Measurements from ENCODE around the gene POLR1C.
A peak's percentile ranks its signal among the peaks of the same experiment; 100 is the strongest.
"Not testable (repeated sequence)": the region's sequence is repeated elsewhere in the genome, so short reads cannot be mapped to it uniquely, and the experiment has no call there.

Gene POLR1C

DNA sequence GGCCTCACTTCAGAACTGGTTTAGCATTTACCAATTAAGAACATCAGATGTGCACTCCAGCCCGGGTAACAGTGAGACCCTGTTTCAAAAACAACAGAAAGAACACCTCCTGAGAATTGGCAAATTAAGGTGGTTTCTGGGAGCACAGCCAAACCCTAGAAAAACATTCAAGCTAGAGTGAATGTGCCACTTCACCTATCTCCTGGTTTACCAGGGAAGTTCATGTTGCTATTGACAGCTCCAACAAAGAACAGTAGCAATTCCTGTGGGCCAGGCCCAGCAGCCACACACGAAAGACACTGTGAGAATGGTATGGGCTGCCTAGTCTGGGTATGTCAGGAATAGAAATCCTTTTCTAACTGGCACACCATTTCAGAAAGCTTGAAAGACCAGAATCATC is 4.9 kb downstream of the POLR1C start:
- TF ChIP-seq, protein P1, sequence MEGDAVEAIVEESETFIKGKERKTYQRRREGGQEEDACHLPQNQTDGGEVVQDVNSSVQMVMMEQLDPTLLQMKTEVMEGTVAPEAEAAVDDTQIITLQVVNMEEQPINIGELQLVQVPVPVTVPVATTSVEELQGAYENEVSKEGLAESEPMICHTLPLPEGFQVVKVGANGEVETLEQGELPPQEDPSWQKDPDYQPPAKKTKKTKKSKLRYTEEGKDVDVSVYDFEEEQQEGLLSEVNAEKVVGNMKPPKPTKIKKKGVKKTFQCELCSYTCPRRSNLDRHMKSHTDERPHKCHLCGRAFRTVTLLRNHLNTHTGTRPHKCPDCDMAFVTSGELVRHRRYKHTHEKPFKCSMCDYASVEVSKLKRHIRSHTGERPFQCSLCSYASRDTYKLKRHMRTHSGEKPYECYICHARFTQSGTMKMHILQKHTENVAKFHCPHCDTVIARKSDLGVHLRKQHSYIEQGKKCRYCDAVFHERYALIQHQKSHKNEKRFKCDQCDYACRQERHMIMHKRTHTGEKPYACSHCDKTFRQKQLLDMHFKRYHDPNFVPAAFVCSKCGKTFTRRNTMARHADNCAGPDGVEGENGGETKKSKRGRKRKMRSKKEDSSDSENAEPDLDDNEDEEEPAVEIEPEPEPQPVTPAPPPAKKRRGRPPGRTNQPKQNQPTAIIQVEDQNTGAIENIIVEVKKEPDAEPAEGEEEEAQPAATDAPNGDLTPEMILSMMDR (IDR thresholded peaks at IDR 0.05; ENCODE audit: control insufficient read depth, extremely low read depth, insufficient read depth), result no peak
- DNase-seq (ENCODE audit: low read depth), result no peak
- no peak overlapping the region for H3K4me3 ChIP-seq (ENCODE audit: low read depth, low read length)

DNA sequence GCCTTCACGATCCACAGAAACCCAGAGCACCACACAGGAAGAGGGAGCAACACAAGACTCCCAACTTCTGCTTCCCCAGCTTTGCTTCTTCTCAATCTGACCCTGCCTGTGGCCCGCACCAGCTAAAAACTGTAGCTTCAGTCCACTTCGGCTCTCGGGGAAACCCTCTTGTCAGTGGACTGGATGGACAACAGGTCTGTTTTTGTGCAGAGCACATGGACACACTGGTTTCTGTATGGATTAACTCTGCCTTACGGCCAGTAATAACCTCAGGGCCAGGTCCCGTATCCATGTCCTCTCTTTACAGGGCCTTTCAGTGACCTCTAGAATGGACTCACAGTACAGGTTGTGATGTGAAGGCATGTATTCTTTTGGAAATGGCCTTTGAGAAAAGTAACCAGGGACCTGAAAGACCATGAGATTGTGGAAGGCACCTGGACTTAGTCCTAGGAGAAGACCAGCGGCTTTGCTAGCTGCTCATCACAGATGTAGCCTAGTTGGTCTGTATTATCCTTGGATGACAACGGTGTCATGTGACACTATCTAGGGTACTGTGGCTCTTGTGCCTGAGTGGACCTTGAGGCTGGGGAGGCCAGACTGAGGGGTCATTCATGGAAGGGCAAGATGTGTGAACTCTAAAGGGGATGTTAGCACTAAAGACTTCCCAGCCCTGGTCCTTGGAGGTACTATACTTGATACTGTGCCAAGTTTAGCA is 5.8 kb downstream of the POLR1C start:
- no peak for DNase-seq (ENCODE audit: low read depth)
- TF ChIP-seq, protein P1 (IDR thresholded peaks at IDR 0.05; ENCODE audit: control insufficient read depth, extremely low read depth, insufficient read depth), result no peak

DNA sequence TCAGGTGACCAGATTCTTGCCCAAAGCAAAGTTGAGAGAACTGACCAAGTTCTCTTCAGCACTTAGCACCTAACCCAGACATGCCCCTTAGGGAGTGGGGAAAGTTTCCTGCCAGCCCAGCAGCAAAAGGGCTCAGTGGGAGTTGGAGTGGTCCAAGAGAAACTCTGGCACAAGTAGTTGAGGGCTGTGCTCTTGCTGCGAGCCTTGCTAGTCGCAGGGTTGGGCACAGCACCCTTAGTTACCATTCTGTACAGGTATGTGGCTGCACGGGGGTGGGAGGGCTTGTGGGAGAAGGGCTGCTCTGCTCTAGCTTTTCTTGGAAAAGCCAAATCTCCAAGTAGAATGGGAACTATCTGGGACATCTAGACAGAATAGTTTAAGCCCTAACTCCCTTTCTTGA is 6.4 kb downstream of the POLR1C start:
- H3K4me3 ChIP-seq (ENCODE audit: low read depth, low read length), result no peak overlapping the region
- DNase-seq (ENCODE audit: low read depth), result no peak

More for the DNA sequence above, 5.8 kb downstream of the POLR1C start:
- no peak overlapping the region for H3K4me3 ChIP-seq (ENCODE audit: low read depth, low read length)

DNA sequence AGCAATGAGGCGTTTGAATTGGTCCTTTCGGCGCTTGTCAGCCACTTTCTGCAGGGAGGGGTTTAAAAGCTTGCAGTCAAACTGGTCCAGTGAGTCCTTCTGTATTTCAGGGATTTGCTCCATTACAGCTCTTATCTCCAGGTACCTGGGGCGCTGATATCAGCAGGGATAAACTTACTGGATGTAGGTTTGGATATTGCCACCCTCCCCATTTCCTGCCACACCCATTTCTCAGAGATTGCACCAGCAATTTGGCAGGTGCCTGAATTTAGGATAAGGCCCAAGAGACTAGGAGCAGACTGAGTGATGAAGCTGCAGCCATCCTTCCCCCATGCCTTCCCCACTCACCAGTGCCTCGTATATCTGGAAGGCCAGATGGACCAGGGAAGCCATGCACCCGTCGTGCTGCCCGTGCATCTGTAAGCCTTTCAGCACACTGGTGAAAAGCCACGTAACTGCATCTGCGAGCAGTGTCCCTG is 7.6 kb downstream of the POLR1C start:
- DNase-seq (ENCODE audit: low read depth), result peak; percentile 11
- TF ChIP-seq, protein P1 (IDR thresholded peaks at IDR 0.05; ENCODE audit: control insufficient read depth, extremely low read depth, insufficient read depth), result no peak
- no peak overlapping the region for H3K4me3 ChIP-seq (ENCODE audit: low read depth, low read length)

More for the DNA sequence above, 6.4 kb downstream of the POLR1C start:
- TF ChIP-seq, protein P1 (IDR thresholded peaks at IDR 0.05; ENCODE audit: control insufficient read depth, extremely low read depth, insufficient read depth), result no peak

DNA sequence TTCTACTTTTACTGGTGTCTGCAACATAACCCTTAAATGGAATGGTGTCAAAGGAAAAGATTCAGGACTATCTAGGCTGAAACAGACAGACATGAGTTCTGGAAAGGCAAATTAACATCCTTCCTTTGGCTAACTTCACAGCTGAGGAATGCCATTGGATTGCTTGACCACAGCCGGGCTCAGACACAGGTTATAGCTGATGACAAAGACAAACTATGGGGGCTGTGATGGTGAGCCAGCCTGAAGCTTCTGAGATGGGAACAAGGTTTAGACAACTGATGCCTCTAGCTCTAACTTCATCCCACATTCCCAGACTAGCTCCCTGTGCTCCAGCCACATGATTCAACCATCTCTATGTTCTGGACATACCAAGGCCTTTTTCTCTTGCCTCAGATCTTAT is 15.3 kb downstream of the POLR1C start:
- H3K4me3 ChIP-seq (ENCODE audit: low read depth, low read length), result no peak overlapping the region
- TF ChIP-seq, protein P1 (IDR thresholded peaks at IDR 0.05; ENCODE audit: control insufficient read depth, extremely low read depth, insufficient read depth), result no peak
- DNase-seq (ENCODE audit: low read depth), result no peak

DNA sequence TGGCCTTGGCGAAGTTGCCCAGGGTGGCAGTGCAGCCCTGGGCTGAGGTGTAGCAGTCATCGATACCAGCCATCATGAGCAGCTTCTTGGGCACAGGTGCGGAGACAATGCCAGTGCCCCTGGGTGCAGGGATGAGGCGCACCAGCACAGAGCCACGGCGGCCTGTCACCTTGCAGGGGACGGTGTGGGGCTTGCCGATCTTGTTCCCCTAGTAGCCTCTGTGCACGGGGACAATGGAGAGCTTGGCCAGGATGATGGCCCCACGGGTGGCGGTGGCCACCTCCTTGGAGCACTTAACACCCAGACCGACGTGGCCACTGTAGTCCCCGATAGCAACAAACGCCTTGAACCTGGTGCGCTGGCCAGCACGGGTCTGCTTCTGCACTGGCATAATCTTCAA is 22.1 kb downstream of the POLR1C start:
- not testable (repeated sequence) for H3K4me3 ChIP-seq (ENCODE audit: low read depth, low read length); DNase-seq (ENCODE audit: low read depth)

DNA sequence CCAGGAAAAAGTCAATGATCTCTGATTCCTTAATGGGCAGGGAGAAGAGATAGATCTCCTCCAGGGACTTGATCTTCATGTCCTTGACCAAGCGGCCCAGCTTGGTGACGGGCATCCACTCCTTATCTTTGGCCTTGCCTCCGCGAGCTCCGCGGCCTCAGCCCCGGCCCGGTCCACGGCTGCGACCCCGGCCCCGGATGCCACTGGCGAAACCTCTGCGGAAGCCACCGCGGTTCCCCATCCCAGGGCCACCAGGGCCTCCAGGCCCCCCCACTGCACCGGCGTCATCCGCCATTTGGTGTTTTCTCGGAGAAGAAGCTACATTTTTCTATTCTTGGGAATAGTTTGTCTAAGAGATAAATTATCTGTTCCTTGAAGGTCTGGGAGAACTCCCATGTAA is 22.5 kb downstream of the POLR1C start:
- H3K4me3 ChIP-seq (ENCODE audit: low read depth, low read length); DNase-seq (ENCODE audit: low read depth): not testable (repeated sequence)

DNA sequence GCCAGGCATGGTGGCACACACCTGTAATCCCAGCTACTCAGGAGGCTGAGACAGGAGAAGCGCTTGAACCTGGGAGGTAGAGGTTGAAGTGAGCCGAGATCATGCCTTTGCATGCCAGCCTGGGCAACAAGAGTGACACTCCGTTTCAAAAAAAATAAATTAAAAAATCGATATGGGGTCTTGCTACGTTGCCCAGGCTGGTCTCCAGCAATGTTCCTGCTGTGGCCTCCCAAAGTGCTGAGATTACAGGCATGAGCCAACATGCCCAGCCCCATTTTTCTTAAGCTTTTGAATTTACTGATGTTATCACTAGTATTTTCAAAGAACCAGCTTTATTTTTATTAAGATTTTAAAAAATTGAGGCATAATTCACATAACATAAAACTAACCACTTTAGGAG is 23.6 kb downstream of the POLR1C start:
- TF ChIP-seq, protein P1 (IDR thresholded peaks at IDR 0.05; ENCODE audit: control insufficient read depth, extremely low read depth, insufficient read depth), result no peak

More for the DNA sequence above, 23.6 kb downstream of the POLR1C start:
- H3K4me3 ChIP-seq (ENCODE audit: low read depth, low read length), result no peak overlapping the region
- DNase-seq (ENCODE audit: low read depth), result no peak

Measured in LNCaP clone FGC (cell line).